ES-I3 (cell line): Measurements from ENCODE around the gene EBF4.
"Not testable (repeated sequence)": the region's sequence is repeated elsewhere in the genome, so short reads cannot be mapped to it uniquely, and the experiment has no call there.

Experiments used
- H3K36me3 ChIP-seq: 2 replicates; pipeline ENCODE4 v1.6.1; 2013; ENCODE audit warnings: mild to moderate bottlenecking, low read length, control low read depth, moderate library complexity; ENCODE audit not compliant: insufficient read depth
- H3K4me1 ChIP-seq: 2 replicates; pipeline ENCODE4 v1.6.1; 2013; ENCODE audit warnings: mild to moderate bottlenecking, control low read depth, low read length; ENCODE audit not compliant: insufficient read depth
- H3K9ac ChIP-seq: 2 replicates; pipeline ENCODE4 v1.6.1; 2013; ENCODE audit warnings: low read depth, mild to moderate bottlenecking, low read length, moderate library complexity
- H3K9me3 ChIP-seq: 2 replicates; pipeline ENCODE4 v1.6.1; 2013; ENCODE audit warnings: mild to moderate bottlenecking, low read length, moderate library complexity; ENCODE audit not compliant: control insufficient read depth, insufficient read depth

EBF4 gene

GRCh38 chr20:2691127-2691526 is 1.5 kb upstream of the EBF4 start:
- H3K4me1 ChIP-seq: peaks cover 13% of the 10 kb centered on the region
- H3K9ac ChIP-seq: no peak overlapping the region

GRCh38 chr20:2691663-2692035 is 931 bp upstream of the EBF4 start:
- peaks cover 13% of the 10 kb centered on the region for H3K4me1 ChIP-seq
- no peaks in the 10 kb centered on the region; the same call in 1 of the 2 replicates for H3K9me3 ChIP-seq
- H3K9ac ChIP-seq: peak overlapping the region; percentile 52; the same call in 1 of the 2 replicates
- H3K36me3 ChIP-seq: no peaks in the 10 kb centered on the region

More at GRCh38 chr20:2691127-2691526, 1.5 kb upstream of the EBF4 start:
- Histone ChIP-seq H3K9me3 (no peaks in the 10 kb centered on the region; the same call in 1 of the 2 replicates), H3K36me3 (no peaks in the 10 kb centered on the region)

- H3K9ac ChIP-seq: peak overlapping the region; percentile 42; the same call in 1 of the 2 replicates
- peaks cover 13% of the 10 kb centered on the region for H3K4me1 ChIP-seq
- H3K36me3 ChIP-seq: no peaks in the 10 kb centered on the region
- no peaks in the 10 kb centered on the region; the same call in 1 of the 2 replicates for H3K9me3 ChIP-seq
These were observed 306 bp downstream of the EBF4 start for GRCh38 chr20:2692886-2693285.

GRCh38 chr20:2693286-2694007 is 867 bp downstream of the EBF4 start:
- Histone ChIP-seq H3K36me3 (no peaks in the 10 kb centered on the region), H3K9me3 (no peaks in the 10 kb centered on the region; the same call in 1 of the 2 replicates), H3K9ac (peak overlapping the region; percentile 42; the same call in 1 of the 2 replicates), H3K4me1 (peaks cover 13% of the 10 kb centered on the region)

GRCh38 chr20:2694008-2694471 is 1.5 kb downstream of the EBF4 start:
- H3K4me1 ChIP-seq: peaks cover 13% of the 10 kb centered on the region
- H3K9ac ChIP-seq: peak overlapping the region; percentile 42; the same call in 1 of the 2 replicates
- H3K36me3 ChIP-seq: no peaks in the 10 kb centered on the region

GRCh38 chr20:2694519-2694918 is 1.9 kb downstream of the EBF4 start:
- Histone ChIP-seq H3K36me3 (no peaks in the 10 kb centered on the region), H3K9ac (no peak overlapping the region), H3K9me3 (no peaks in the 10 kb centered on the region; the same call in 1 of the 2 replicates), H3K4me1 (peaks cover 13% of the 10 kb centered on the region)

More at GRCh38 chr20:2694008-2694471, 1.5 kb downstream of the EBF4 start:
- no peaks in the 10 kb centered on the region; the same call in 1 of the 2 replicates for H3K9me3 ChIP-seq

GRCh38 chr20:2695206-2695983 is 2.8 kb downstream of the EBF4 start:
- H3K9me3 ChIP-seq: no peaks in the 10 kb centered on the region; the same call in 1 of the 2 replicates
- H3K9ac ChIP-seq: no peak overlapping the region
- H3K4me1 ChIP-seq: peaks cover 13% of the 10 kb centered on the region
- no peaks in the 10 kb centered on the region for H3K36me3 ChIP-seq

GRCh38 chr20:2695984-2696525 is 3.5 kb downstream of the EBF4 start:
- H3K9me3 ChIP-seq, H3K36me3 ChIP-seq, H3K9ac ChIP-seq: not testable (repeated sequence)
- peaks cover 17% of the 10 kb centered on the region for H3K4me1 ChIP-seq

GRCh38 chr20:2696646-2697045 is 4.1 kb downstream of the EBF4 start:
- Histone ChIP-seq H3K9ac (no peak overlapping the region), H3K9me3 (no peaks in the 10 kb centered on the region), H3K36me3 (no peaks in the 10 kb centered on the region), H3K4me1 (peaks cover 23% of the 10 kb centered on the region)

- Histone ChIP-seq H3K36me3 (no peaks in the 10 kb centered on the region), H3K9me3 (no peaks in the 10 kb centered on the region), H3K9ac (no peak overlapping the region), H3K4me1 (peaks cover 27% of the 10 kb centered on the region)
These were observed 5.2 kb downstream of the EBF4 start for GRCh38 chr20:2697768-2698167.

- no peaks in the 10 kb centered on the region for H3K36me3 ChIP-seq
- no peak overlapping the region for H3K9ac ChIP-seq
- peaks cover 27% of the 10 kb centered on the region for H3K4me1 ChIP-seq
- H3K9me3 ChIP-seq: no peaks in the 10 kb centered on the region
These were observed 5.7 kb downstream of the EBF4 start for GRCh38 chr20:2698186-2698817.

- Histone ChIP-seq H3K36me3 (no peaks in the 10 kb centered on the region), H3K9me3 (0 out of 2 replicates have a peak, but pooled peaks cover 2% of the 10 kb centered on the region), H3K9ac (no peak overlapping the region), H3K4me1 (peaks cover 27% of the 10 kb centered on the region)
These were observed 6.3 kb downstream of the EBF4 start for GRCh38 chr20:2698912-2699311.

- Histone ChIP-seq H3K36me3 (no peaks in the 10 kb centered on the region), H3K9ac (no peak overlapping the region), H3K9me3 (0 out of 2 replicates have a peak, but pooled peaks cover 2% of the 10 kb centered on the region), H3K4me1 (peaks cover 25% of the 10 kb centered on the region)
These were observed 7.3 kb downstream of the EBF4 start for GRCh38 chr20:2699775-2700413.
